Osteoblast (primary cell): Measurements from ENCODE around the gene NOL3. TPM values are rescaled to one million over a fixed set of nuclear protein-coding genes. Genes with fewer than 3 reads are reported as not detected.

Source experiments
- DNase-seq: peaks from one replicate; pipeline ENCODE4 v3.0.0; 2011; ENCODE audit warnings: low spot score, mixed read lengths; ENCODE audit not compliant: insufficient read length; ENCODE audit errors: missing footprints
- H2AFZ ChIP-seq: 2 replicates; pipeline ENCODE4 v1.6.0; 2011; ENCODE audit warnings: mild to moderate bottlenecking, low read length
- H3K27ac ChIP-seq: 2 replicates; pipeline ENCODE4 v1.5.1; 2011; ENCODE audit warnings: mild to moderate bottlenecking, low read depth, low read length, moderate library complexity
- H3K27me3 ChIP-seq: 2 replicates; pipeline ENCODE4 v1.6.0; 2012; ENCODE audit warnings: mild to moderate bottlenecking, control low read depth, inconsistent platforms, low read length, moderate library complexity; ENCODE audit not compliant: insufficient read depth
- H3K36me3 ChIP-seq: 2 replicates; pipeline ENCODE4 v1.5.1; 2011; ENCODE audit warnings: mild to moderate bottlenecking, low read length, control low read depth, moderate library complexity; ENCODE audit not compliant: insufficient read depth
- H3K4me1 ChIP-seq: 2 replicates; pipeline ENCODE4 v1.5.1; 2011; ENCODE audit warnings: mild to moderate bottlenecking, low read length, control low read depth, moderate library complexity; ENCODE audit not compliant: insufficient read depth
- H3K4me2 ChIP-seq: 2 replicates; pipeline ENCODE4 v1.6.0; 2011; ENCODE audit warnings: mild to moderate bottlenecking, low read length; ENCODE audit not compliant: insufficient read depth
- H3K4me3 ChIP-seq: fragments of 200-600 bp; sonication (generic); 3 replicates; pipeline ENCODE4 v1.5.1; 2012; ENCODE audit warnings: mild to moderate bottlenecking, low read length, inconsistent platforms; ENCODE audit not compliant: insufficient read depth
- H3K79me2 ChIP-seq: 2 replicates; pipeline ENCODE4 v1.6.0; 2012; ENCODE audit warnings: mild to moderate bottlenecking, low read length, control low read depth, inconsistent platforms; ENCODE audit not compliant: insufficient read depth
- H3K9me3 ChIP-seq: 2 replicates; pipeline ENCODE4 v1.5.1; 2011; ENCODE audit warnings: low read depth, low read length, control low read depth
- H4K20me1 ChIP-seq: 2 replicates; pipeline ENCODE4 v1.6.0; 2012; ENCODE audit warnings: mild to moderate bottlenecking, low read length, control low read depth; ENCODE audit not compliant: insufficient read depth
- CTCF ChIP-seq: IDR thresholded peaks from 2 replicates; pipeline ENCODE4 v1.5.1; 2011; ENCODE audit warnings: mild to moderate bottlenecking, low read depth, low read length, moderate library complexity; ENCODE audit errors: extremely low read depth
- total RNA-seq: library from RNA; depleted of rRNA; stranded (reverse); fragments of >200 nt; gene quantifications from 2 replicates; pipeline ENCODE4 v1.2.3, GENCODE V29; 2012

NOL3 gene
- total RNA-seq, 1 donor: 10.9 TPM

DNA sequence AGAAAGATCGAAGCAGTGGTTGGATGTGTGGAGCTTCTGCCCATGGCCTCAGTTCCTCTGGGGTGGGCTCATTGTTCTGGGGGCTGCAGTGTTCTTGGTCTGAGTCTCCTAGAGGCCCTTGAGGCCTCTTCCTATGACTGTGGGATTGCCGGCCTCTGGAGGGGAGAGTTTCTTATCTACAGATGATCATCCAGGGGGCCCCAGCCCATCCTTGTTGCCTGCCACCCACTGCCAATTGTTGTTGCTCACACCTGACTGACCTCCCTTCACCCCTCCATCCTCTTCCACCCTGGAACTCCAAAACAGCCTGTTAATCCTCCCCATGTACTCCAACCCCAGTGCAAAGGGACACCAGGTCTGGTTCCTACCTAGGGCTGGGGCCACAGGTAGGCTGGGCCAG, 25.4 kb upstream of the NOL3 start:
- DNase-seq: peak; percentile 41
- H3K36me3 ChIP-seq: peaks cover 84% of the 10 kb centered on the region
- H3K27me3 ChIP-seq: no peaks in the 10 kb centered on the region
- H2AFZ ChIP-seq: no peak overlapping the region
- H3K4me1 ChIP-seq: no peaks in the 10 kb centered on the region
- TF ChIP-seq CTCF: no peak
- H3K4me3 ChIP-seq: no peak overlapping the region
- no peaks in the 10 kb centered on the region for H3K9me3 ChIP-seq
- H3K27ac ChIP-seq: no peak overlapping the region
- H3K79me2 ChIP-seq: peaks cover 6% of the 10 kb centered on the region
- H4K20me1 ChIP-seq: peaks cover 14% of the 10 kb centered on the region
- H3K4me2 ChIP-seq: no peak overlapping the region

- TF ChIP-seq CTCF: no peak
- peak; percentile 55 for DNase-seq
- H3K36me3 ChIP-seq: peaks cover 76% of the 10 kb centered on the region
Measured at GRCh38 chr16:67145746-67146145, 24.6 kb upstream of the NOL3 start.

DNA sequence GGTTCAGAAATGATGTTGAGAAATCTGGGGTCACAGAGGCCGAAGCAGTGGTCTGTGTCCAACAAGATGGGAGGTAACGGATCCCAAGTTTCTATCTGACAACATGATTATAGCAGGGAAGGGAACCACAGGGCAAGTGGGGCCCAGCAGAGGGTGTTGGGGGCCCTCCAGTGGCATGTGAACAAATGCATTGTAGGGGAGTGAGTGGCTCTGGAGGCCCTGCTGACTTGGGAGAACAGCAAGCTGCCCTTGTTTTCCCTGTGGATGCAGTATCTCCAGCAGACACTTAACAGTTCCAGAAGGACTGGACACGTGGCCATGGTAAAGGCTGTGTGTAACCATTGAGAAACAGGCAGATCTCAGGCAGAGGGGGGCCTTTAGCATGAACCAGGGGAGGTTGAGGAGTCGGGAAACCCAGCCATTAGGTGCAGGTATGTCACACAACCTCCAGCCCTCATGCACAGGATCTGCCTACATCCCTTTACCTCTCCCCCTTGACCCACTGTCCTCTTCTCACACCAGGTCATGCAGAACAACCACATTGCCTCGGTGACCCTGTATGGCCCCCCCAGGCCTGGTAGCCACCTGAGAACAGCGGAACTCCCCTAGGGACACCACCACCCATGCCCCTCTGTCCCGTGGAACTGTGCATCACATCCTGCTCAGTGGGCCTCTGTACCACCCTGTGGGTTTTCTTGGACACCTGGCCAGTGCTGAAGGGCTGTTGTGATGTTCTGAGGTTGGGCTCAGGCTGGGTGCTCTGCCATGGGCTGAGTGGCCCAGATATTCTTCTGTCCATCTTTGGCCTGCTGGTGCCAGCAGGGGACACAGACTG, 23.6 kb upstream of the NOL3 start:
- Histone ChIP-seq H3K9me3 (no peaks in the 10 kb centered on the region), H3K4me2 (no peak overlapping the region), H3K4me1 (peaks cover 3% of the 10 kb centered on the region), H3K27ac (no peak overlapping the region), H3K4me3 (no peak overlapping the region), H3K36me3 (peaks cover 66% of the 10 kb centered on the region), H4K20me1 (peaks cover 14% of the 10 kb centered on the region), H2AFZ (no peak overlapping the region), H3K27me3 (no peaks in the 10 kb centered on the region), H3K79me2 (peaks cover 9% of the 10 kb centered on the region)
- DNase-seq: peak; percentile 66
- TF ChIP-seq CTCF: peak; percentile 19

More at GRCh38 chr16:67145746-67146145, 24.6 kb upstream of the NOL3 start:
- Histone ChIP-seq H3K4me1 (no peaks in the 10 kb centered on the region), H3K27ac (no peak overlapping the region), H4K20me1 (peaks cover 14% of the 10 kb centered on the region), H3K4me2 (no peak overlapping the region), H3K27me3 (no peaks in the 10 kb centered on the region), H3K9me3 (no peaks in the 10 kb centered on the region), H3K4me3 (no peak overlapping the region), H3K79me2 (peaks cover 9% of the 10 kb centered on the region), H2AFZ (no peak overlapping the region)

- Histone ChIP-seq H3K27me3 (no peaks in the 10 kb centered on the region), H3K27ac (no peak overlapping the region), H3K36me3 (peaks cover 58% of the 10 kb centered on the region), H4K20me1 (peaks cover 13% of the 10 kb centered on the region), H3K4me2 (no peak overlapping the region), H3K9me3 (no peaks in the 10 kb centered on the region), H3K4me3 (no peak overlapping the region), H2AFZ (no peak overlapping the region), H3K4me1 (peaks cover 3% of the 10 kb centered on the region), H3K79me2 (peaks cover 9% of the 10 kb centered on the region)
- TF ChIP-seq CTCF: no peak
- peak; percentile 71 for DNase-seq
Measured at GRCh38 chr16:67147437-67148140, 22.7 kb upstream of the NOL3 start.
